ENCODE results near the gene GYS1.

The GYS1 gene

GRCh38 chr19:48946463-48947257, 46.4 kb downstream of the GYS1 start:
- no peak for DNase-seq (ENCODE audit: extremely low read depth, insufficient read length)
- Histone ChIP-seq H3K36me3 (ENCODE audit: control insufficient read depth, insufficient read depth, low read length) (no peaks in the 10 kb centered on the region), H3K4me3 (replicated peaks; ENCODE audit: low read depth, low read length) (no peak overlapping the region), H3K27me3 (replicated peaks; ENCODE audit: control insufficient read depth, insufficient read depth, low read length) (no peaks in the 10 kb centered on the region)
- TF ChIP-seq, protein P1, sequence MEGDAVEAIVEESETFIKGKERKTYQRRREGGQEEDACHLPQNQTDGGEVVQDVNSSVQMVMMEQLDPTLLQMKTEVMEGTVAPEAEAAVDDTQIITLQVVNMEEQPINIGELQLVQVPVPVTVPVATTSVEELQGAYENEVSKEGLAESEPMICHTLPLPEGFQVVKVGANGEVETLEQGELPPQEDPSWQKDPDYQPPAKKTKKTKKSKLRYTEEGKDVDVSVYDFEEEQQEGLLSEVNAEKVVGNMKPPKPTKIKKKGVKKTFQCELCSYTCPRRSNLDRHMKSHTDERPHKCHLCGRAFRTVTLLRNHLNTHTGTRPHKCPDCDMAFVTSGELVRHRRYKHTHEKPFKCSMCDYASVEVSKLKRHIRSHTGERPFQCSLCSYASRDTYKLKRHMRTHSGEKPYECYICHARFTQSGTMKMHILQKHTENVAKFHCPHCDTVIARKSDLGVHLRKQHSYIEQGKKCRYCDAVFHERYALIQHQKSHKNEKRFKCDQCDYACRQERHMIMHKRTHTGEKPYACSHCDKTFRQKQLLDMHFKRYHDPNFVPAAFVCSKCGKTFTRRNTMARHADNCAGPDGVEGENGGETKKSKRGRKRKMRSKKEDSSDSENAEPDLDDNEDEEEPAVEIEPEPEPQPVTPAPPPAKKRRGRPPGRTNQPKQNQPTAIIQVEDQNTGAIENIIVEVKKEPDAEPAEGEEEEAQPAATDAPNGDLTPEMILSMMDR (IDR thresholded peaks at IDR 0.05; ENCODE audit: insufficient read depth, low read length, poor library complexity, severe bottlenecking) = no peak

DNA sequence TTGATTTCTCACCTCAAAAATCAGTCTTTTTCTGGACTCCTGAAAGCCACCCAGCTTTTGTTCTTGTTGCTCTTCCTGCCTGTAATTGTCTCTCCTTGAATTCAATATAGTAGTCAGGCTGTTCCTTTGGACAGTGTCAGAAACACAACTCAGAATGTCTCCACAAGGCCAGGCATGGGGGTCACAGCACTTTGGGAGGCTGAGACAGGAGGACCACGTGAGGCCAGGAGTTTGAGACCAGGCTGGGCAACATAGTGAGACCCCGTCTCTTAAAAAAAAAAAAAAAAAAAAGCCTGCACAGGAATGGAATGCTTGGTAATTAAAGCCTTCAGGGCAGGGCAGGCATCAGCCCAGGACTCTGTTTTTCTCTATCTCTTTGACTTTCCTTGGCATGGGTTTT, 47.3 kb downstream of the GYS1 start:
- H3K36me3 ChIP-seq (ENCODE audit: control insufficient read depth, insufficient read depth, low read length) = no peaks in the 10 kb centered on the region
- no peaks in the 10 kb centered on the region for H3K27me3 ChIP-seq (replicated peaks; ENCODE audit: control insufficient read depth, insufficient read depth, low read length)
- DNase-seq (ENCODE audit: extremely low read depth, insufficient read length) = no peak
- TF ChIP-seq, protein P1 (IDR thresholded peaks at IDR 0.05; ENCODE audit: insufficient read depth, low read length, poor library complexity, severe bottlenecking) = no peak
- H3K4me3 ChIP-seq (replicated peaks; ENCODE audit: low read depth, low read length) = no peak overlapping the region

GRCh38 chr19:48945415-48945814, 47.7 kb downstream of the GYS1 start:
- no peak overlapping the region for H3K4me3 ChIP-seq (replicated peaks; ENCODE audit: low read depth, low read length)
- no peaks in the 10 kb centered on the region for H3K27me3 ChIP-seq (replicated peaks; ENCODE audit: control insufficient read depth, insufficient read depth, low read length)
- DNase-seq (ENCODE audit: extremely low read depth, insufficient read length) = no peak
- no peaks in the 10 kb centered on the region for H3K36me3 ChIP-seq (ENCODE audit: control insufficient read depth, insufficient read depth, low read length)
- TF ChIP-seq, protein P1 (IDR thresholded peaks at IDR 0.05; ENCODE audit: insufficient read depth, low read length, poor library complexity, severe bottlenecking) = no peak

DNA sequence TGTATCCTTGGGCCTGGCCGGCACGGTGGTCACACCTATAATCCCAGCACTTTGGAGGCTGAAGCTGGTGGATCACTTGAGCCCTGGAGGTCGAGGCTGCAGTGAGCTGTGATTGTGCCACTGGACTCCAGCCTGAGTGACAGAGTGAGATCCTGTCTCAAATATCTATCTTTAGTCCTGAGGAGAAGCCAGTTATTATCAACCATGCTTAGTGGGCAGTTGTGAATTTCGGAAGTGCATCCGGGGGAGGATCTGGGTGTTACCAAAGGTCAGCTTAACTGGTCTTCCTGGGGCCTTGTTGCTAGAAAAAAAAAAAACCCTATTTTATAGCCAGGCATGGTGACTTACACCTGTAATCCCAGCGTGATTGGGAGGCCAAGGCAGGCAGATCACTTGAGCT, 50.0 kb downstream of the GYS1 start:
- TF ChIP-seq, protein P1 (IDR thresholded peaks at IDR 0.05; ENCODE audit: insufficient read depth, low read length, poor library complexity, severe bottlenecking) = no peak
- no peaks in the 10 kb centered on the region for H3K36me3 ChIP-seq (ENCODE audit: control insufficient read depth, insufficient read depth, low read length)
- H3K27me3 ChIP-seq (replicated peaks; ENCODE audit: control insufficient read depth, insufficient read depth, low read length) = no peaks in the 10 kb centered on the region
- DNase-seq (ENCODE audit: extremely low read depth, insufficient read length) = no peak
- no peak overlapping the region for H3K4me3 ChIP-seq (replicated peaks; ENCODE audit: low read depth, low read length)

- no peak for DNase-seq (ENCODE audit: extremely low read depth, insufficient read length)
- H3K27me3 ChIP-seq (replicated peaks; ENCODE audit: control insufficient read depth, insufficient read depth, low read length) = no peaks in the 10 kb centered on the region
- H3K4me3 ChIP-seq (replicated peaks; ENCODE audit: low read depth, low read length) = no peak overlapping the region
- H3K36me3 ChIP-seq (ENCODE audit: control insufficient read depth, insufficient read depth, low read length) = no peaks in the 10 kb centered on the region
- TF ChIP-seq, protein P1 (IDR thresholded peaks at IDR 0.05; ENCODE audit: insufficient read depth, low read length, poor library complexity, severe bottlenecking) = no peak
Measured at GRCh38 chr19:48940902-48941301, 52.2 kb downstream of the GYS1 start.
